K562 (cell line): Measurements from ENCODE around the gene MATR3. TPM values are rescaled to one million over a fixed set of nuclear protein-coding genes. Genes with fewer than 3 reads are reported as not detected.

Source experiments
- CHCHD3 ChIP-seq: fragments of 250-450 bp; sonication (Bioruptor Pico); IDR thresholded peaks from 2 replicates; pipeline ENCODE4 v2.1.2; 2022; ENCODE audit warnings: mild to moderate bottlenecking
- KAT8 ChIP-seq: fragments of 450-650 bp; IDR thresholded peaks from 2 replicates; pipeline ENCODE4 v1.6.1; 2016; ENCODE audit warnings: low read depth, mild to moderate bottlenecking
- KLF16 ChIP-seq: IDR thresholded peaks from 2 replicates; pipeline ENCODE4 v1.6.1; 2016; ENCODE audit warnings: antibody characterized with exemption
- ZNF551 ChIP-seq: fragments of 250-450 bp; sonication (Bioruptor Pico); IDR thresholded peaks from 2 replicates; pipeline ENCODE4 v1.5.0; 2021; ENCODE audit warnings: mild to moderate bottlenecking, moderate library complexity
- polyA plus RNA-seq, 8 experiments: library from polyadenylated mRNA; depleted of rRNA in 4 of 8; stranded (reverse) in 5 of 8; unstranded in 3 of 8; fragments of >200 nt; fragmentation: Nextera tagmentation in 2 of 8; fragmentation: Illumina TruSeq in 1 of 8; extraction: Ambion mirVana in 2 of 8; extraction: Trizol in 1 of 8; gene quantifications; 2 replicates each; pipeline versions ENCODE4 v1.2.1 to v1.2.3, GENCODE V29; 2011 to 2014; ENCODE audit warnings: inconsistent platforms in 1 of 8, missing spikeins in 1 of 8
- total RNA-seq, 7 experiments: library from RNA; depleted of rRNA in 6 of 7; stranded (reverse); fragments of >200 nt in 6 of 7; fragmentation: Illumina TruSeq in 2 of 7; extraction: Trizol in 2 of 7; gene quantifications; 2 replicates each; pipeline versions ENCODE4 v1.2.1 to v1.2.3, GENCODE V29; 2011 to 2021; ENCODE audit warnings: low replicate concordance in 1 of 7
- TF ChIP-seq, protein P1 (sequence below): sonication (generic); formaldehyde crosslinking; IDR thresholded peaks from 2 replicates; pipeline ENCODE4 v1.8.1; 2023; ENCODE audit warnings: missing genetic modification reagents, mild to moderate bottlenecking, borderline replicate concordance

The MATR3 gene
- total and polyA plus RNA-seq, 9 of the 15 experiments (the other 6 are each of a cell fraction or from before 2014, with no cell fraction given): 150 to 425 (median 263) TPM

DNA sequence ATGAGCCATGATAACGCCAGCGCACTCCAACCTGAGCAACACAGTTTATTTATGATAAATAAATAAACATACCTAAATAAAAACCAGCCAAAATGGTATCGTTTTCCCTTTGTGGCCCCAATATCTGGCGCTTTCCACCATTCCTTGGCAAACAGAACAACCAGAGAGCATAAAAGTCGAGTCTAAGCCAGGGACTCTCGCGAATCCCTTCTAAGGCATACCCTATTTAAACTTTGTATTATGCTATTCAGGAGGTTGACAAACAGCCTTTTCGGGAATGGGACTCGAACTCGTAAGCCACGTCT is 386 bp upstream of the MATR3 start (continued):
- TF ChIP-seq, protein P1, sequence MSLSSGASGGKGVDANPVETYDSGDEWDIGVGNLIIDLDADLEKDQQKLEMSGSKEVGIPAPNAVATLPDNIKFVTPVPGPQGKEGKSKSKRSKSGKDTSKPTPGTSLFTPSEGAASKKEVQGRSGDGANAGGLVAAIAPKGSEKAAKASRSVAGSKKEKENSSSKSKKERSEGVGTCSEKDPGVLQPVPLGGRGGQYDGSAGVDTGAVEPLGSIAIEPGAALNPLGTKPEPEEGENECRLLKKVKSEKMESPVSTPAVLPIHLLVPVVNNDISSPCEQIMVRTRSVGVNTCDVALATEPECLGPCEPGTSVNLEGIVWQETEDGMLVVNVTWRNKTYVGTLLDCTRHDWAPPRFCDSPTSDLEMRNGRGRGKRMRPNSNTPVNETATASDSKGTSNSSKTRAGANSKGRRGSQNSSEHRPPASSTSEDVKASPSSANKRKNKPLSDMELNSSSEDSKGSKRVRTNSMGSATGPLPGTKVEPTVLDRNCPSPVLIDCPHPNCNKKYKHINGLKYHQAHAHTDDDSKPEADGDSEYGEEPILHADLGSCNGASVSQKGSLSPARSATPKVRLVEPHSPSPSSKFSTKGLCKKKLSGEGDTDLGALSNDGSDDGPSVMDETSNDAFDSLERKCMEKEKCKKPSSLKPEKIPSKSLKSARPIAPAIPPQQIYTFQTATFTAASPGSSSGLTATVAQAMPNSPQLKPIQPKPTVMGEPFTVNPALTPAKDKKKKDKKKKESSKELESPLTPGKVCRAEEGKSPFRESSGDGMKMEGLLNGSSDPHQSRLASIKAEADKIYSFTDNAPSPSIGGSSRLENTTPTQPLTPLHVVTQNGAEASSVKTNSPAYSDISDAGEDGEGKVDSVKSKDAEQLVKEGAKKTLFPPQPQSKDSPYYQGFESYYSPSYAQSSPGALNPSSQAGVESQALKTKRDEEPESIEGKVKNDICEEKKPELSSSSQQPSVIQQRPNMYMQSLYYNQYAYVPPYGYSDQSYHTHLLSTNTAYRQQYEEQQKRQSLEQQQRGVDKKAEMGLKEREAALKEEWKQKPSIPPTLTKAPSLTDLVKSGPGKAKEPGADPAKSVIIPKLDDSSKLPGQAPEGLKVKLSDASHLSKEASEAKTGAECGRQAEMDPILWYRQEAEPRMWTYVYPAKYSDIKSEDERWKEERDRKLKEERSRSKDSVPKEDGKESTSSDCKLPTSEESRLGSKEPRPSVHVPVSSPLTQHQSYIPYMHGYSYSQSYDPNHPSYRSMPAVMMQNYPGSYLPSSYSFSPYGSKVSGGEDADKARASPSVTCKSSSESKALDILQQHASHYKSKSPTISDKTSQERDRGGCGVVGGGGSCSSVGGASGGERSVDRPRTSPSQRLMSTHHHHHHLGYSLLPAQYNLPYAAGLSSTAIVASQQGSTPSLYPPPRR (CRISPR knock-in tag): 0 out of 2 replicates have a peak, but pooled peaks have one; percentile 32
- no peak for TF ChIP-seq CHCHD3 (CRISPR knock-in tag)
- no peak for TF ChIP-seq ZNF551
- no peak for TF ChIP-seq KAT8
- TF ChIP-seq KLF16: no peak
